ENCODE results near the gene PRR3. TPM values are rescaled to one million over a fixed set of nuclear protein-coding genes. Genes with fewer than 3 reads are reported as not detected.

PRR3 gene
- total RNA-seq, 4 donors from 2014 or later, result 0.75 to 1.6 (median 1.3) TPM

DNA sequence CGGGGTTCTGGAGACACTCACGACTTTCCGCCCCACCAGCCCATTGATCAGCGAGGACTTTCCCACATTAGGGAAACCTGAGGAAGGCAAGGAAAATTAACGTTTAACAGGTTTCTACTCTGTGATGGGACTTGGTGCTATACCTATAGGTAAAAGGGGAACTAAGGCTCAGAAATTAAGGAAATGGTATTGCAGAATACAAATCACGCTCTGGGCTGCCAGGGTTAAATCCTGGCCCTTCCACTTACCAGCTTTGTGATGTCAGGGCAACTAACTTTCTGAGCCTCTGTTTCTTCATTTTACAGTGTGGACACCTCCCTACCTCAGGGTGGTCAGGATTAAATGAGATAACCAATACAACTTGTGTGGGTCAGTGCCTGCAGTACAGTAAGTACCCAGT lies 9.6 kb upstream of the PRR3 start:
- in situ Hi-C loops (cut with MboI; ENCODE audit: low sequenced_read_pairs in 4 of 4) (loop anchor here in 2 of 4 donors (25.0 kb wide), 1 partner anchor 540 kb away; no protein-coding TSS in a partner anchor), intact Hi-C loops (cut with DNase I; ENCODE audit: low total_unique reads) (no loop called here)
- Histone ChIP-seq H3K4me1 (peaks cover 0 to 19% of the 10 kb centered on the region in 2 donors), H3K4me3 (no peak overlapping the region), H3K27ac (no peak overlapping the region), H3K9me3 (no peaks in the 10 kb centered on the region), H3K27me3 (no peaks in the 10 kb centered on the region), H3K36me3 (peaks cover 3 to 24% of the 10 kb centered on the region in 2 donors)
- TF ChIP-seq POLR2A (IDR thresholded peaks at IDR 0.05), result no peak
- TF ChIP-seq, protein P1, sequence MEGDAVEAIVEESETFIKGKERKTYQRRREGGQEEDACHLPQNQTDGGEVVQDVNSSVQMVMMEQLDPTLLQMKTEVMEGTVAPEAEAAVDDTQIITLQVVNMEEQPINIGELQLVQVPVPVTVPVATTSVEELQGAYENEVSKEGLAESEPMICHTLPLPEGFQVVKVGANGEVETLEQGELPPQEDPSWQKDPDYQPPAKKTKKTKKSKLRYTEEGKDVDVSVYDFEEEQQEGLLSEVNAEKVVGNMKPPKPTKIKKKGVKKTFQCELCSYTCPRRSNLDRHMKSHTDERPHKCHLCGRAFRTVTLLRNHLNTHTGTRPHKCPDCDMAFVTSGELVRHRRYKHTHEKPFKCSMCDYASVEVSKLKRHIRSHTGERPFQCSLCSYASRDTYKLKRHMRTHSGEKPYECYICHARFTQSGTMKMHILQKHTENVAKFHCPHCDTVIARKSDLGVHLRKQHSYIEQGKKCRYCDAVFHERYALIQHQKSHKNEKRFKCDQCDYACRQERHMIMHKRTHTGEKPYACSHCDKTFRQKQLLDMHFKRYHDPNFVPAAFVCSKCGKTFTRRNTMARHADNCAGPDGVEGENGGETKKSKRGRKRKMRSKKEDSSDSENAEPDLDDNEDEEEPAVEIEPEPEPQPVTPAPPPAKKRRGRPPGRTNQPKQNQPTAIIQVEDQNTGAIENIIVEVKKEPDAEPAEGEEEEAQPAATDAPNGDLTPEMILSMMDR (IDR thresholded peaks at IDR 0.05 in 4 of 5, conservative IDR thresholded peaks at IDR 0.05 in 1 of 5), result no peak
- DNase-seq (no peak), ATAC-seq (no peak)

DNA sequence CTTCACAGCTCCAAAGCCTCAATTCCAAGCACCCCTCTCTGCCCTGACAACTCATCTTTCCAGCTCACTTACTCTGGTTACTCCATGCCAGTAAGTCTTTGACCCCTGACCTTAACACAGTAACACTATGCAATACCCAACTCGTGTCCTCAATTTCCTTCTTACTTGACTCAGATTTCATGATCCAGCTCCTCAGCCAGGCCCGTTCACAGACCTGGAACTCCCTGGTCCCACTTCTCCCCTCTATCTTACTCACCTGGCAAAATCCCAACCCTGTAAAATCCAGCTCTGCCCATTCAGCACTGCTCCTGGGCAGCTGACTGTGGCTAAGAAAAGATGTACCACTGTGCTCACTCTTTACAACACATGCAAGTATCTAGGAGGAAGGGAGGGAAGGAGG lies 8.7 kb upstream of the PRR3 start:
- TF ChIP-seq POLR2A (IDR thresholded peaks at IDR 0.05), result no peak
- TF ChIP-seq, protein P1 (IDR thresholded peaks at IDR 0.05 in 4 of 5, conservative IDR thresholded peaks at IDR 0.05 in 1 of 5), result no peak
- Histone ChIP-seq H3K9me3 (no peaks in the 10 kb centered on the region), H3K36me3 (peaks cover 3 to 33% of the 10 kb centered on the region in 2 donors), H3K4me1 (peaks cover 0 to 10% of the 10 kb centered on the region in 2 donors), H3K27me3 (no peaks in the 10 kb centered on the region), H3K4me3 (no peak overlapping the region), H3K27ac (peak overlapping the region; percentile 1 to 59 (median 32))
- ATAC-seq (peak; percentile 69 to 70), DNase-seq (peak in 1 of 2 donors; percentile 33)
- in situ Hi-C loops (cut with MboI; ENCODE audit: low sequenced_read_pairs in 4 of 4), result loop anchor here in 2 of 4 donors (25.0 kb wide), 1 partner anchor 539 kb away; no protein-coding TSS in a partner anchor
- intact Hi-C loops (cut with DNase I; ENCODE audit: low total_unique reads), result no loop called here

DNA sequence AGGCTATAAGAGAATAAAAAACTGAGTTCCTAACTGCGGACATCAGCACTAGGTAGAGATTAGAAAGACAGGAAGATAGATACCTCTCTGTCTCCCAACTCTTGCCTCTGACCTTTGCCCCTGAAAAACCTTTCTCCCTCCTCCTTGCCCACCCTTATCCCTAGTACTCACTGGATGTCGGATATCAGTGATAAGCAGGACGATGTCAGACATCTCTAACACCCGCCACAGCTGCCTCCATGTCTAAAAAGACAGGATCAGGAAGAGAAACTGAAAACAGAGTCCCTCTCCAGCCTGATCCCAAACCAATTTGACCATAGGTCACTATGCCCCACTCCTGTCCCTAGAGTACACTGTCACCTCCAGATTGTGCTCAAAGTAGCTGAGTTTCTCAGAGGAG lies 2.7 kb upstream of the PRR3 start:
- Histone ChIP-seq H3K4me3 (no peak overlapping the region), H3K27ac (peak overlapping the region in 2 of 4 donors; percentile 91 to 99), H3K36me3 (peaks cover 3 to 28% of the 10 kb centered on the region in 2 donors), H3K4me1 (peaks cover 12 to 18% of the 10 kb centered on the region in 2 donors), H3K27me3 (no peaks in the 10 kb centered on the region), H3K9me3 (no peaks in the 10 kb centered on the region)
- in situ Hi-C loops (cut with MboI; ENCODE audit: low sequenced_read_pairs in 4 of 4), result no loop called here
- no peak for TF ChIP-seq POLR2A (IDR thresholded peaks at IDR 0.05)
- TF ChIP-seq, protein P1 (IDR thresholded peaks at IDR 0.05 in 4 of 5, conservative IDR thresholded peaks at IDR 0.05 in 1 of 5), result no peak
- ATAC-seq, result no peak
- no peak for DNase-seq
- intact Hi-C loops (cut with DNase I; ENCODE audit: low total_unique reads), result loop anchor here (10.0 kb wide), 1 partner anchor 1400 kb away; the partner anchor contains the start of genes NELFE and SKIC2

DNA sequence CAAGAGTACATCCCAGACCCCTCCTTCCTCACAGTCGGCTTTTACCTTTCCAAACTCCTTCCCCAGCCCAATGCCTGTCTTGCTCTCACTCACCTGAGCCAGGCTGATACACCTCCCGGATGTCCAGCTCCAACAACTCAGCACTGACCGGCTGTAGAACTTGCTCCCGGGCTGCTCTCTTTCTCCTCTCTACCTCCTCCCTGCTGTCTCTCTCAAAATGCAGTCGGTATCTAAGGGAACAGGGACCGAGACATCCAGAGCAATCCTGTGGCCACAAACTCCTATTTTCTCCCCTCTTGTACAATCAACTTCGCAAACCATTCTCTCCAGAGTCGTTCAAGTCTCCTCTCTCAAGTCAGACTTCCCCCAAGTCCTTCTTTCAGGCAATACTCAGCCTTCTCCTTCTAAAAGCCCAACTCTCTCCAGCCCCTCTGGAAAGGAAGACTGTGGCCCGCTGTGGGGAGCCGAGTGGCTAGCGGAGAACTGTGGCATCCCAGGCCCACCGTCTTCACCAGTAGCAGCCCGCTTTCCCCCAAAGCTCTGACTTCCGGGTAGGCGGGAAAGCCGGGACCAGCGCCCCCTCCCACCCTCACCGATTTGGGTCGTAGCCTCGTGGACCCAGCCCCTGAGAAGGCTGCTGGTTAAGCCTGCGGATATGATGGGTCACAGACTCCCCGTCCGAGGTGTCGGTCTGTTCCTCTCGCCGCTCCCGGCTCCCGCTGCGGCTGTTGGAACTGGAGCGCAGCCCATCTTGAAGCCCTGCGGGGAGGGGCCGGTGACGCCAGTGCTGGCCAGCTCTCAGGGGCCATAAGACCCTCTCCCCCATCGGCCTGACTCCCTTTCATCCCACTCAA lies 1.9 kb upstream of the PRR3 start:
- in situ Hi-C loops (cut with MboI; ENCODE audit: low sequenced_read_pairs in 4 of 4) (no loop called here), intact Hi-C loops (cut with DNase I; ENCODE audit: low total_unique reads) (loop anchor here (10.0 kb wide), 1 partner anchor 1400 kb away; the partner anchor contains the start of genes NELFE and SKIC2)
- Histone ChIP-seq H3K4me1 (peaks cover 11 to 18% of the 10 kb centered on the region in 2 donors), H3K4me3 (peak overlapping the region; percentile 87 to 99 (median 96)), H3K9me3 (no peaks in the 10 kb centered on the region), H3K27me3 (no peaks in the 10 kb centered on the region), H3K27ac (peak overlapping the region; percentile 91 to 99 (median 95)), H3K36me3 (peaks cover 3 to 28% of the 10 kb centered on the region in 2 donors)
- peak; percentile 10 to 42 for DNase-seq
- TF ChIP-seq, protein P1 (IDR thresholded peaks at IDR 0.05 in 4 of 5, conservative IDR thresholded peaks at IDR 0.05 in 1 of 5), result no peak
- TF ChIP-seq POLR2A (IDR thresholded peaks at IDR 0.05), result no peak
- ATAC-seq, result peak in 1 of 2 donors; percentile 11

Data from gastrocnemius medialis (tissue), 4 donors.